Muscle of arm (tissue), 12 donors: ENCODE measurements around the gene CHDH. TPM values are rescaled to one million over a fixed set of nuclear protein-coding genes. Genes with fewer than 3 reads are reported as not detected.

Experiments
- DNase-seq: peaks from one replicate; pipeline ENCODE4 v3.0.0-alpha.2; 2013
- polyA plus RNA-seq, 12 donors: library from polyadenylated mRNA; unstranded; fragments of 120-200 nt; gene quantifications; one replicate each; pipeline ENCODE4 v1.2.1, GENCODE V29; 2013; ENCODE audit not compliant: insufficient read length in 12 of 12

CHDH gene
- polyA plus RNA-seq, 12 donors, result 0.75 to 2.8 (median 1.0) TPM; not detected in 1

DNA sequence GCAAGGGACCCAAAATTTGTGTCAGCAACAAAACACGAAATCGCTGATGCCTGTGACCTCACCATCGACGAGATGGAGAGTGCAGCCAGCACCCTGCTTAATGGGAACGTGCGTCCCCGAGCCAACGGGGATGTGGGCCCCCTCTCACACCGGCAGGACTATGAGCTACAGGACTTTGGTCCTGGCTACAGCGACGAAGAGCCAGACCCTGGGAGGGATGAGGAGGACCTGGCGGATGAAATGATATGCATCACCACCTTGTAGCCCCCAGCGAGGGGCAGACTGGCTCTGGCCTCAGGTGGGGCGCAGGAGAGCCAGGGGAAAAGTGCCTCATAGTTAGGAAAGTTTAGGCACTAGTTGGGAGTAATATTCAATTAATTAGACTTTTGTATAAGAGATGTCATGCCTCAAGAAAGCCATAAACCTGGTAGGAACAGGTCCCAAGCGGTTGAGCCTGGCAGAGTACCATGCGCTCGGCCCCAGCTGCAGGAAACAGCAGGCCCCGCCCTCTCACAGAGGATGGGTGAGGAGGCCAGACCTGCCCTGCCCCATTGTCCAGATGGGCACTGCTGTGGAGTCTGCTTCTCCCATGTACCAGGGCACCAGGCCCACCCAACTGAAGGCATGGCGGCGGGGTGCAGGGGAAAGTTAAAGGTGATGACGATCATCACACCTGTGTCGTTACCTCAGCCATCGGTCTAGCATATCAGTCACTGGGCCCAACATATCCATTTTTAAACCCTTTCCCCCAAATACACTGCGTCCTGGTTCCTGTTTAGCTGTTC, 34.9 kb downstream of the CHDH start:
- no peak for DNase-seq

DNA sequence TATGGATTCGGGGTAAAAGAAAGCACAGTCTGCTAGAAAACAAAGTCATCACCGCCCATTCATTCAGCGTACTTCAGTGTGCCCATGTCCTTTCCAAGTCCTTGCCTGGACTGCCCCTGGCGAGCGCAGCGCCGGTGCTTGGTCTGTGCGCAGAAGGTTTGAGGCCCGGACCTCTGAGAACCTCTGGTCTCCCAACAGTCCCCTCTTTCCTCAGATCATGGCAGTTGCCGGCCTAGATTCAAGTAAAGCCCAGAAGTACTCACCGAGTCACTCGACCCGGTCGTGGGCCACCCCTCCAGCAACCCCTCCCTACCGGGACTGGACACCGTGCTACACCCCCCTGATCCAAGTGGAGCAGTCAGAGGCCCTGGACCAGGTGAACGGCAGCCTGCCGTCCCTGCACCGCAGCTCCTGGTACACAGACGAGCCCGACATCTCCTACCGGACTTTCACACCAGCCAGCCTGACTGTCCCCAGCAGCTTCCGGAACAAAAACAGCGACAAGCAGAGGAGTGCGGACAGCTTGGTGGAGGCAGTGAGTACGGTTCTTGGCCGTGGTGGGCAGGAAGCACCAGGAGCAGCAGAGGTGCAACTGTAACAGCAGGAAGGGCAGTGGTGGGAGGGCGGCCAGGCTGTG, 36.3 kb downstream of the CHDH start:
- no peak for DNase-seq

GRCh38 chr3:53809267-53809666, 37.0 kb downstream of the CHDH start:
- DNase-seq, result no peak

DNA sequence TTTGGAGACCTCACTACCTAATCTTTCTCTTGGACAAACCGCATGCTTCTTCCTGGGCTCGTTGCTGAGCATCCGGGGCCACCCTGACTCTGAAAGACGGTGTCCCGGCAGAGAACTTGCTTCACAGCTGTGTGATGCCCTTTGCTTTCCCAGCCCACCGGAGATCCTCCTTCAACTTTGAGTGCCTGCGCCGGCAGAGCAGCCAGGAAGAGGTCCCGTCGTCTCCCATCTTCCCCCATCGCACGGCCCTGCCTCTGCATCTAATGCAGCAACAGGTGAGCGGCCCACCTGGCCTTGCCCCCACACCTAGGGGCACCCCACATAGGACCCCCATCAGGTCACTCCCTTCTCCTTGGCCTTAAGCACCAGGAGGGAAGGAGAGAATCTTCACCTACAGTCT, 37.7 kb downstream of the CHDH start:
- DNase-seq, result no peak

DNA sequence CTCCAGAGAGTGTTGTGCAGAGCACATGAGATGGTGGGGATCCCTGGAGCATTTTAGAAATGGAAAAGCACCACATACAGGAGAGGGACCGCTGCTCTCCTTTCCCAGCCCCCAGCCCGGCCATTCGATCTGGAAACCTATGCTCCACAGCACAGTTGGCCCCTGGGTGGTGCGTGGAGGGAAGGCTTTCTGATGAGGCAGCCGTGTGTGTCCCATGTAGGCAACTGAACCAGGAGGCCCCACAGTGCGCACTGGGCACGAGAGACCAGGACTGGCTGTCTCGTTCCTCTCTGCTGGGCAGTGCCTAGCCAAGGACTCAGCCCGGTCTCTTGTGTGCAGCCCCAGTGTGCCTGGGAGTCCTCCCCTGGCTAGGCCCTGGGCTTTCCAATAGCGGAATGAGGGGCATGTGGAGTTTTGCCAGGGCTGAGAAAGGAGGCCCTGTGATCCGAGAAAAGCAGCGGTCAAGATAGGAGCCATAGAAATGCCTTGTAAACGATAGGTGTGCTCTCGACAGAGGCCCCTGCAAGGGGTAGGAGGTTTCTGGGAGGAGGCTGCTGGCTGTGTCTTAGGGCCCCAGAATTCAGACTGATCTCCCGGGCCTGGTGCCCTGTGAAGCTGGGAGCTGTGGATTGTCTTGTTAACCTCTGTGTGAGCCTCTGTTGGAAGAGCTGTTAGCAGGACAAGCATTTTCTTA, 39.0 kb downstream of the CHDH start:
- DNase-seq, result no peak

DNA sequence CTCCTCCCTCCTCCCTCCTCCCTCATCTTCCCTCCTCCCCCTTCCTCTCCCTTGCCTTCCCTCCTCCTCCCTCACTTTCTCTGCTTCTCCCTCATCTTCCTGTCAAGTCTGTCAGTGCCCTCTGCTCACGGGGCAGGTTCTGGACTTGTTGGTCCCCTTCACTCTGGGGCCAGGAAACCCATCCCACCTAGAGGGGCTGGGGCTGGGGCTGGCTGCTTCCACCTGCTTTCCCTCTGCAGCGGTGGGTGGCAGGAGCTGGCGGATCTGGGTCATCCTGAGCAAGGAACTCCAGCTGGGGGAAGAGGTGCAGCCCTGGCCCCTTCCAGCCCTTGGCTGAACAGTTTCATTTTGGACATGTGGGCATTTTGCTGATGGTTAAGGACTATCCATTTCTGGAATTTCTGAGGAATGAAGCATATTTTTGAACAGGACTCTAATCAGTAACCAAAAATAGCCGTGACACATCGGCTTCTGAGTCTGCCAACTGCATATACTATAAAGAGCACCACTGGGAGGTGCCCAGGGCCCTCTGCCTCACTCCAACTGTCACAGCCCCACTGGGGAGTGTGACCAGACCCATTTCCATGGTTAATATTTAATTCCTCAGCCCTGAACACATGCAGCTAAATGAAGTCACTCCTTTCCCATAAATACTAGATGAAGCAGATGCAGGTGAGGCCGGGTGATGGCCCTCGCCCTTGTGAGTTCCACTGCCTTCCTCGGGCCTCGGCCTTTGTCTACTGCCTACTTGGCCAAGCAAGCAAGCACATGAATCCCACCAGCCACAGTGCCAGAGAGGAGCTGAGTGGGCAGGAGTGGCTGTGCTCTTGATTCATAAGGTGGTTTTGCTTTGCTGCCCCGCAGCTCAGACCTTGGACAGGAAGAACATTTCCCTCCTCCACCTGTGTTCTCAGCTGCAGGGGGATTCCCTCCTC, 39.8 kb downstream of the CHDH start:
- DNase-seq, result no peak

- no peak for DNase-seq
Observed at GRCh38 chr3:53805463-53806159, 40.6 kb downstream of the CHDH start.

DNA sequence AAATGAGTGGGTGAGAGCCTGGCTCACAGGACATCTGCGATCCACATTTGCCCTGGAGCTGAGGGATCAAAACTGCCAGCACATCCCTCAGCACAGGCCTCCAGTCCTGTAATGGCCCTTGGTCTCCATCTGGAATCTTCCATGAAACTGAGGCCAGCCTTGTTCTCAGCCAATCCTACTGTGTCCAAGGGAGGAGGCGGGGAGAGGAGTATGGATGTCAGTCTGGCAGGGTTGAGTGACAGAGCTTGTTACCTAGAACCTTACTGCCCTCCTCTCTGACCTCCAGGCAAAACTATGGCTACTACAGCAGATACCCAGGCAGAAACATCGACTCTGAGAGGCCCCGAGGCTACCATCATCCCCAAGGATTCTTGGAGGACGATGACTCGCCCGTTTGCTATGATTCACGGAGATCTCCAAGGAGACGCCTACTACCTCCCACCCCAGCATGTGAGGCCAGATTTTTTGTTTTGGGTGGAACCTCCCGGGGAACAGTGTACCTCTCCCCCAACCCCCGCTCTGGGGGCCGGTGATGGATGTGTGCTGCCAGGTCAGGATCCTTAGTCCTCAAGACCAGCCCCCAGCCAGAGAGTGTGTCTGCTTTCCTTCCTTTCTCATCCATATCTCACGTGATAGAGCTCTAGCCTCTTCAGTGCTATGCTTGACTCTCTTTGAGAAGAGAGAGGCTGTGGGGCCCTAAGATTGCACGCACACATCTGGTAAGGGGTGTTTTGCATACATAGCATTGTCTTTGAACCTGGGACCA, 41.3 kb downstream of the CHDH start:
- no peak for DNase-seq

DNA sequence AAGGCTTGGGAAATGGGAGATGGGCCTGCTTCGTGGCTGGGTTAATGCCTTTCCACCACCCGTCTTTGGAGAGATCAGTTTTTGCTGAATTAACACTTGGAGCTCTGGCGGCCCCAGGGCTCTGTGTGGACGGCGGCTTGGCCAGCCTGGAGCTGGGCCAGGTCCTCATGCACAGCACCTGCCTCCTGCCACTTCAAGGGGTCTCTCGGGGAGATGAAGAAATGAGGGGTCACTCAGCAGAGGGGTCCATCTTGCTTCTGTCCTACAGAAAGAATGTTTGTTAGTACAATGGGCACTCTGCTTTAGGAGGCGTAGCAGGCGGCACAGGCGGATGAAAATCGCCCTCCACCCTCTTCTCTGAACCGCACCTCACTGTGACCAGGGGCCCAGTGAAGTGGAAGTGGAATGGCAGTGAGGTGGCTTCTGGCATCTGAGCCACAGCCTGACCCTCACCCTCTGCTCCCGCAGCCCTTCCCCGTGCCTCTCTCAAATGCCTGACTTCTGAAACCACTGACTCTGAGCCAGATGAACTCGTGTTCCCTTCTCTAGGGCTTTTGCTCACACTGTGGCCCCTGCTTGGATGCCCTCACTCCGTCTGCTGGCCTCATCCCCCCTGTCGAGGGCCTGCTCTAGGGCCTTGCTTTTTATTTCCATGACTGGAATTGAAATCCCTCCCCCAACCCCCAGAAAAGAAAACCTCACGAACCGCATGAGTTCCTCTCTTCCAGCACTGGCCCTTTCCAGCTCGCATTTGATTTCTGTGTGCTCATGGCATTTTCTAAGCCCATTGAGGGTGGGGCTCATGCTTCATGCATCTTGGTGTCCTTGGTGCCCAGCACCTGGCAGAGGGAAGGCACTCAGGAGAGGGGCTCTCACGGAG, 42.2 kb downstream of the CHDH start:
- DNase-seq, result no peak

DNA sequence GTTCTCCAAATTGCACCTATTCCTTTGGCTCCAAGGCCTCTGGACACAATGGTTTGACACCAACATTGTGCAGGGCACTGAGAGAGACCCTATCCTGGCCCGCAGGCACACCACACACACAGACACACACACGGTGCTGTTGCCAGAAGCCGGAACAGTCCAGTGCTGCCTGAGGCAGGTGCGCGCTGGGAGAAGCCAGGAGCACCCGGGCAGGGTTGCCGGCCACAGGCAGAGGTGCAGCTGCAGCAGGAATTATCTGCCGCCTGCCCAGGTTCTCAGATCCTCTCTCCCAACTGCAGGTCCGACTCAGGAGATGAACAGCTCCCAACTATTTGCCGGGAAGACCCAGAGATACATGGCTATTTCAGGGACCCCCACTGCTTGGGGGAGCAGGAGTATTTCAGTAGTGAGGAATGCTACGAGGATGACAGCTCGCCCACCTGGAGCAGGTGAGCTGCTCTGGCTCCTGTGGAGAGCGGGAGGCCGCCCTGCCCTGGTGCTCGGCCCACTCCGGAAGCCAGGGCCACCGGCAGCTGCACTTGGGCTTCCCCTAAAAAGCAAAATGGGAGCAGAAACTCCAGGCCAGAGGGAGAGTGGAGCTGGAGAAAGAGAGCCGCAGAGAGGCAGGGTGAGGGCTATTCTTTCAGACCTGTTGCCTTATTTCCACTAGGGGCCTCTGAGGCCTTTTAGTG, 42.9 kb downstream of the CHDH start:
- DNase-seq, result no peak

- no peak for DNase-seq
Observed at GRCh38 chr3:53802256-53802880, 43.9 kb downstream of the CHDH start.

- DNase-seq, result no peak
Observed at GRCh38 chr3:53801319-53801718, 44.9 kb downstream of the CHDH start.

- DNase-seq, result no peak
Observed at GRCh38 chr3:53800041-53800906, 45.9 kb downstream of the CHDH start.

- DNase-seq, result no peak
Observed at GRCh38 chr3:53799338-53799865, 46.8 kb downstream of the CHDH start.

DNA sequence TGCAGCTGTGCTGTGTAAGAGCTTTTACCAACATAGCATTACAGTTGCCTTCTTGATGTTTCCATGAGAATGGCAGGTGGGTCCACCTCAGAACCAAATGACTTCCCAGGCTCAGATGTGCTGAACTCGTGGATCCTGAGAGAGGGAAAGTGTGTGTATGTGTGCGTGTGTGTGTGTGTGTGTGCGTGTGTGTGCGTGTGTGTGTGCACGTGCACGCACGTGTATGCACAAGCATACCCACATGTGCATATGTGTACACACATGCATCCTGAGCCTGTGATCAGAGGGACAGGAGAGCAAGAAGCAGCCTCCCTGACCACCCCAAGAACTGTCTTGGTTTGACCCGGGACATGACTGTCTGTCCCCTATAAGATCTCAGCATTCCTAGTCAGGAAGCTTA, 48.1 kb downstream of the CHDH start:
- DNase-seq, result no peak

DNA sequence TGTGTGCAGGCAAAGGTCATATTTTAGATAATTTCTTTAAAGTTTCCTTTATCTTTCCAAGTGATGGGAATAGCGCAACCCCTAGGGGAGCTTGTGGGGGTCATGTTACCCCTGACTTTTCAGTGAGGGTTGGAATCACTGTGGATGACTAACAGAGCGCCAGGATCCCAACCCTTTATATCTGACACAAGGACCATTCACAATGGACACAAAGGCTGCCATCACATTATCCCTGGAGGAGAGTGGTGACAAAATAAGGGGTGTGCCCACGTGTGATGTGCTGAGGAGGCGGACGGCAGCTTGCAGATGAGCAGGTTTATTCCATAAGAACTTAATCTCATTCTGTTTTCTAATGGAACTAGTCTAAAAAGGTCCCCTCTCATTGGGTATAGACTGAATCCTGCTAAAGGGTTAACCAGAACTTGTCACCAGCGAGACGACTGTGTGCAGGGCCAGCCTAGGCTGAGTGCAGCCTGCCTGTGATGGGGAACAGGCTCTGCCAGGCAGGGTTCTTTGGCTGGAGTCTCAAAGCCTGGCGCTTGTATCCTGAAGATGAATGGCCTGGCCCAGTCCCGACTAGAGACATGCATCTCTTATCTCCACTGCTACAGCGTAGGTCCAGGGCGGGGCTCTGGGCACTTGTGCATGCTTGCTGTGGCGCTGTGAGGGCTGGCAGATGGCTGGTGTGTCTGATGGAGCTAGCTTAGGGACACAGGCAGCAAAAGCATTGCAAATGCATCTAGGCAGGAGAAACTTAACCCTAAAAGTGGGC, 50.2 kb downstream of the CHDH start:
- no peak for DNase-seq
